OCI-LY7 (cell line): ENCODE measurements around the gene PPP1R37.

Experiments used
- CTCF ChIP-seq: fragments of 200-600 bp; sonication (generic); conservative IDR thresholded peaks from 2 replicates; pipeline ENCODE4 v1.5.1; 2014; ENCODE audit warnings: mild to moderate bottlenecking, antibody characterized with exemption, low read length, moderate library complexity, mixed read lengths
- EZH2phosphoT487 ChIP-seq: fragments of 200-600 bp; sonication (generic); IDR thresholded peaks from 2 replicates; pipeline ENCODE4 v1.6.1; 2018; ENCODE audit warnings: low read depth, borderline replicate concordance, mild to moderate bottlenecking, mixed run types, antibody characterized with exemption, low read length, moderate library complexity, mixed read lengths

- TF ChIP-seq CTCF (no peak), EZH2phosphoT487 (no peak)
Measured at GRCh38 chr19:45123440-45123850, 30.5 kb downstream of the PPP1R37 start.
